HepG2 (cell line): ENCODE results near the gene TIAM1. TPM values are rescaled to one million over a fixed set of nuclear protein-coding genes. Genes with fewer than 3 reads are reported as not detected.

Experiments used
- ATAC-seq: fragments of 200-7000 bp; cut with Tn5 transposase; 3 replicates; pipeline ENCODE4 v1.9.1; 2020; ENCODE audit warnings: mild to moderate bottlenecking, moderate library complexity
- BruUV-seq: library from RNA; stranded (reverse); fragments of 400-500 nt; replicated peaks from 2 replicates; lab custom pipeline; 2021; lab: Mats Ljungman, UMichigan
- CTCF ChIA-PET: fragments of 300-600 bp; formaldehyde crosslinking; extraction: SDS; loops from one replicate; lab custom pipeline; 2021; ENCODE audit warnings: low total read pairs, inconsistent platforms, low intra/inter-chr PET ratio; lab: Yijun Ruan, JAX
- POLR2A ChIA-PET: fragments of 350-600 bp; sonication (Branson Sonifier 250); formaldehyde crosslinking; loops from one replicate; lab custom pipeline; 2020; ENCODE audit warnings: antibody characterized with exemption, inconsistent platforms; lab: Yijun Ruan, JAX
- DNase-seq: peaks from one replicate; pipeline ENCODE4 v3.0.0-alpha.2; 2015; ENCODE audit warnings: low spot score
- FAIRE-seq: peaks from 3 replicates; lab custom pipeline; 2011; peaks lifted over from hg19 to GRCh38; lab: Jason Lieb, UNC
- H2AFZ ChIP-seq: one replicate; pipeline ENCODE4 v1.6.1; 2011; ENCODE audit warnings: low read length, inconsistent platforms
- H3K27ac ChIP-seq: fragments of 300-600 bp; 3 replicates; pipeline ENCODE4 v1.8.0; 2011; ENCODE audit warnings: mixed run types, mild to moderate bottlenecking, mixed read lengths, low read length, inconsistent platforms; ENCODE audit not compliant: insufficient read depth; ENCODE audit errors: extremely low read length
- H3K27me3 ChIP-seq, 2 experiments: fragments of 200-600 bp in 1 of 2; 2 replicates in 1 of 2; 3 replicates in 1 of 2; pipeline versions ENCODE4 v1.6.0 to v1.8.0; 2011; ENCODE audit warnings: low read length in 2 of 2, mild to moderate bottlenecking in 2 of 2, moderate library complexity in 2 of 2, inconsistent platforms in 1 of 2; ENCODE audit not compliant: insufficient read depth in 2 of 2, control insufficient read depth in 1 of 2
- H3K36me3 ChIP-seq, 2 experiments: fragments of 200-600 bp in 1 of 2; replicated peaks in 1 of 2; 2 replicates in 1 of 2; 3 replicates in 1 of 2; pipeline versions ENCODE4 v1.5.1 to v1.8.0; 2011; ENCODE audit warnings: low read length in 2 of 2, inconsistent platforms in 1 of 2; ENCODE audit not compliant: insufficient read depth in 2 of 2, control insufficient read depth in 1 of 2
- H3K4me1 ChIP-seq: 2 replicates; pipeline ENCODE4 v1.5.1; 2012; ENCODE audit warnings: low read length, inconsistent platforms; ENCODE audit not compliant: insufficient read depth
- H3K4me2 ChIP-seq: 2 replicates; pipeline ENCODE4 v1.6.0; 2011; ENCODE audit warnings: low read depth, low read length, inconsistent platforms
- H3K4me3 ChIP-seq, 3 experiments: fragments of 200-600 bp in 1 of 3; sonication (generic), shearing (Covaris generic) in 1 of 3; replicated peaks in 1 of 3; 2 replicates each; pipeline ENCODE4 v1.5.1; 2011 to 2016; ENCODE audit warnings: low read length in 3 of 3, inconsistent platforms in 2 of 3, low read depth in 2 of 3, mild to moderate bottlenecking in 2 of 3, control low read depth in 1 of 3, mixed read lengths in 1 of 3; ENCODE audit not compliant: insufficient read depth in 1 of 3
- H3K79me2 ChIP-seq: one replicate; pipeline ENCODE4 v1.6.1; 2011; ENCODE audit warnings: low read length, inconsistent platforms; ENCODE audit not compliant: insufficient read depth
- H3K9ac ChIP-seq: 2 replicates; pipeline ENCODE4 v1.6.0; 2011; ENCODE audit warnings: mild to moderate bottlenecking, low read depth, low read length, inconsistent platforms; ENCODE audit not compliant: insufficient read depth
- H3K9me3 ChIP-seq: 2 replicates; pipeline ENCODE4 v1.5.1; 2012; ENCODE audit warnings: mild to moderate bottlenecking, low read length
- H4K20me1 ChIP-seq: 2 replicates; pipeline ENCODE4 v1.6.0; 2011; ENCODE audit warnings: inconsistent platforms, mild to moderate bottlenecking, low read length, moderate library complexity; ENCODE audit not compliant: insufficient read depth
- JARID2 ChIP-seq: sonication (generic); formaldehyde crosslinking; IDR thresholded peaks from 2 replicates; pipeline ENCODE4 v1.8.1; 2023; ENCODE audit warnings: missing genetic modification reagents, inconsistent platforms; ENCODE audit not compliant: insufficient replicate concordance
- MEF2D ChIP-seq: sonication (generic); formaldehyde crosslinking; IDR thresholded peaks from 2 replicates; pipeline ENCODE4 v1.5.1; 2020; ENCODE audit warnings: mild to moderate bottlenecking, missing genetic modification reagents
- MIXL1 ChIP-seq: IDR thresholded peaks from 2 replicates; pipeline ENCODE4 v1.6.1; 2016
- NFIB ChIP-seq: sonication (generic); formaldehyde crosslinking; IDR thresholded peaks from 2 replicates; pipeline ENCODE4 v1.9.0; 2021; ENCODE audit warnings: missing genetic modification reagents, mild to moderate bottlenecking, borderline replicate concordance
- ZNF770 ChIP-seq: sonication (generic); formaldehyde crosslinking; IDR thresholded peaks from 2 replicates; pipeline ENCODE4 v1.5.0; 2020; ENCODE audit warnings: mild to moderate bottlenecking, missing genetic modification reagents
- ZSCAN22 ChIP-seq: sonication (generic); formaldehyde crosslinking; IDR thresholded peaks from 2 replicates; pipeline ENCODE4 v1.4.0; 2020; ENCODE audit warnings: mild to moderate bottlenecking, missing genetic modification reagents
- ZSCAN5A ChIP-seq: sonication (generic); formaldehyde crosslinking; IDR thresholded peaks from 2 replicates; pipeline ENCODE4 v1.8.0; 2022; ENCODE audit warnings: mild to moderate bottlenecking, missing genetic modification reagents, borderline replicate concordance
- WGBS: methylation state at CpG from one replicate; pipeline ENCODE4 v1.1.6; 2017; ENCODE audit warnings: low lambda C conversion rate; 5-methylcytosine and 5-hydroxymethylcytosine counted together
- in situ Hi-C: cut with HindIII; loops from 2 replicates; pipeline ENCODE4 v1.10.0; 2017; ENCODE audit warnings: low pct_unique_long_range_greater_than_20kb; ENCODE audit not compliant: extremely low pct_ligation_motif_present
- intact Hi-C: fragments of 100-400 bp; cut with micrococcal nuclease; formaldehyde crosslinking; loops from one replicate; pipeline ENCODE4 v1.10.0; 2022; ENCODE audit not compliant: unreplicated experiment
- polyA plus RNA-seq, 8 experiments: library from polyadenylated mRNA; depleted of rRNA in 3 of 8; stranded (reverse) in 7 of 8; unstranded in 1 of 8; fragments of >200 nt; fragmentation: Illumina TruSeq in 4 of 8; extraction: Trizol in 4 of 8; gene quantifications; 2 replicates each; pipeline versions ENCODE4 v1.2.1 to v1.2.3, GENCODE V29; 2011 to 2016; ENCODE audit warnings: low read depth in 4 of 8, missing spikeins in 1 of 8, mixed read lengths in 1 of 8; ENCODE audit not compliant: insufficient read depth in 1 of 8
- total RNA-seq, 5 experiments: library from RNA; depleted of rRNA; stranded (reverse); fragments of >200 nt; fragmentation: Illumina TruSeq; extraction: Trizol; gene quantifications; 2 replicates each; pipeline ENCODE4 v1.2.3, GENCODE V29; 2016; ENCODE audit warnings: low read depth in 1 of 5
- TF ChIP-seq, protein P1 (sequence below): sonication (generic); formaldehyde crosslinking; IDR thresholded peaks from 2 replicates; pipeline ENCODE4 v1.5.0; 2020; ENCODE audit warnings: mild to moderate bottlenecking, missing genetic modification reagents
- TF ChIP-seq, protein P2 (sequence below): sonication (generic); formaldehyde crosslinking; IDR thresholded peaks from 2 replicates; pipeline ENCODE4 v1.4.0; 2020; ENCODE audit warnings: mild to moderate bottlenecking, low read depth, missing genetic modification reagents
- TF ChIP-seq, protein P3 (sequence below): sonication (generic); formaldehyde crosslinking; IDR thresholded peaks from 2 replicates; pipeline ENCODE4 v1.4.0; 2020; ENCODE audit warnings: missing genetic modification reagents

The TIAM1 gene
- total and polyA plus RNA-seq, 2 of the 13 experiments (the other 11 are each of a cell fraction or from before 2014, with no cell fraction given), result 0.13 to 0.24 TPM

DNA sequence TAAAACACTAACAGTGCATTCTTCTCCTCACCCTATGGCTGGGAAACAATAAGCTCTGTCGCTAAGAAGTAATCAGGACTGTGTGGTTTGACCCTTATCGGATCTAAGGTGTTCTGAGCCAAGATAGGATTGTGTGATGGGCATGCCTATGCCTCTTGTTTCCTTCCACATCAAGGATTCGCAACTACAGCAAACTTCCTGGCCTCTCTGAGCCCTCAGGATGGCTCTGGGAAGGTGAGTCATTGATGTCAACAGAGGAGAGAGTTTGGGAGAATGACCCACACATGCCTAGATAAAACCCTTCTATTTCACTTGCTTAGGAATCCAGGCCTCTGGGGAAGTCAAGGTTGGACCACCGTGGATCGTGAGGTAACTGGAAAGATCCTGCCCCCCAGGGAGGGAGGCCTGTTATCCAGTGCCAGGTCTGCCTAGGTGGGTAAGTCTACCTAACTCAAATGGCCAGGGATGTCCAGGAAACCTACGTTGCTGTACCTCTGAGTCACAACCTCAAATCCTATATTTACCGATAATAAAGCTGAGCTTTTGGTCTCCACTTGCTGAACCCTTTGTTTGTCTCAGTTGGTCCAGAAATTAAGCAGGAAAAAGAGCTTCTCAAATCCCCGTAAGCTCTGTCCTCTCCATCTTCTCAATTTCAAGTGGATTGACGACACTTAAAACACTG, 27.4 kb downstream of the TIAM1 start:
- Histone ChIP-seq H3K4me2 (no peak overlapping the region), H3K9me3 (no peaks in the 10 kb centered on the region), H3K9ac (no peak overlapping the region), H2AFZ (no peak overlapping the region), H3K79me2 (no peaks in the 10 kb centered on the region), H3K27ac (no peak overlapping the region), H3K4me3 (no peak overlapping the region), H3K4me1 (no peaks in the 10 kb centered on the region), H4K20me1 (no peaks in the 10 kb centered on the region), H3K27me3 (no peaks in the 10 kb centered on the region; a peak in 1 of 5 replicates), H3K36me3 (no peaks in the 10 kb centered on the region)
- DNase-seq (no peak), ATAC-seq (no peak), FAIRE-seq (no peak)
- POLR2A ChIA-PET, result no interaction called here
- 17% methylated on average over 9 of the region's 9 CpGs for WGBS
- in situ Hi-C loops (no loop called here), intact Hi-C loops (no loop called here)
- CTCF ChIA-PET, result no interaction called here
- BruUV-seq, result no TSS peak
- TF ChIP-seq MEF2D (CRISPR knock-in tag), result no peak
- no peak for TF ChIP-seq NFIB
- TF ChIP-seq, protein P1, sequence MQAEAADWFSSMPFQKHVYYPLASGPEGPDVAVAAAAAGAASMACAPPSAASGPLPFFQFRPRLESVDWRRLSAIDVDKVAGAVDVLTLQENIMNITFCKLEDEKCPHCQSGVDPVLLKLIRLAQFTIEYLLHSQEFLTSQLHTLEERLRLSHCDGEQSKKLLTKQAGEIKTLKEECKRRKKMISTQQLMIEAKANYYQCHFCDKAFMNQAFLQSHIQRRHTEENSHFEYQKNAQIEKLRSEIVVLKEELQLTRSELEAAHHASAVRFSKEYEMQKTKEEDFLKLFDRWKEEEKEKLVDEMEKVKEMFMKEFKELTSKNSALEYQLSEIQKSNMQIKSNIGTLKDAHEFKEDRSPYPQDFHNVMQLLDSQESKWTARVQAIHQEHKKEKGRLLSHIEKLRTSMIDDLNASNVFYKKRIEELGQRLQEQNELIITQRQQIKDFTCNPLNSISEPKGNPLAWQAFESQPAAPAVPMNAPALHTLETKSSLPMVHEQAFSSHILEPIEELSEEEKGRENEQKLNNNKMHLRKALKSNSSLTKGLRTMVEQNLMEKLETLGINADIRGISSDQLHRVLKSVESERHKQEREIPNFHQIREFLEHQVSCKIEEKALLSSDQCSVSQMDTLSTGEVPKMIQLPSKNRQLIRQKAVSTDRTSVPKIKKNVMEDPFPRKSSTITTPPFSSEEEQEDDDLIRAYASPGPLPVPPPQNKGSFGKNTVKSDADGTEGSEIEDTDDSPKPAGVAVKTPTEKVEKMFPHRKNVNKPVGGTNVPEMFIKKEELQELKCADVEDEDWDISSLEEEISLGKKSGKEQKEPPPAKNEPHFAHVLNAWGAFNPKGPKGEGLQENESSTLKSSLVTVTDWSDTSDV (CRISPR knock-in tag), result no peak
- TF ChIP-seq ZNF770 (CRISPR knock-in tag), result no peak
- TF ChIP-seq MIXL1 (CRISPR knock-in tag), result no peak
- no peak for TF ChIP-seq ZSCAN22
- TF ChIP-seq ZSCAN5A (CRISPR knock-in tag), result no peak
- no peak for TF ChIP-seq JARID2
- TF ChIP-seq, protein P2, sequence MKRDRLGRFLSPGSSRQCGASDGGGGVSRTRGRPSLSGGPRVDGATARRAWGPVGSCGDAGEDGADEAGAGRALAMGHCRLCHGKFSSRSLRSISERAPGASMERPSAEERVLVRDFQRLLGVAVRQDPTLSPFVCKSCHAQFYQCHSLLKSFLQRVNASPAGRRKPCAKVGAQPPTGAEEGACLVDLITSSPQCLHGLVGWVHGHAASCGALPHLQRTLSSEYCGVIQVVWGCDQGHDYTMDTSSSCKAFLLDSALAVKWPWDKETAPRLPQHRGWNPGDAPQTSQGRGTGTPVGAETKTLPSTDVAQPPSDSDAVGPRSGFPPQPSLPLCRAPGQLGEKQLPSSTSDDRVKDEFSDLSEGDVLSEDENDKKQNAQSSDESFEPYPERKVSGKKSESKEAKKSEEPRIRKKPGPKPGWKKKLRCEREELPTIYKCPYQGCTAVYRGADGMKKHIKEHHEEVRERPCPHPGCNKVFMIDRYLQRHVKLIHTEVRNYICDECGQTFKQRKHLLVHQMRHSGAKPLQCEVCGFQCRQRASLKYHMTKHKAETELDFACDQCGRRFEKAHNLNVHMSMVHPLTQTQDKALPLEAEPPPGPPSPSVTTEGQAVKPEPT (CRISPR knock-in tag), result no peak
- TF ChIP-seq, protein P3, sequence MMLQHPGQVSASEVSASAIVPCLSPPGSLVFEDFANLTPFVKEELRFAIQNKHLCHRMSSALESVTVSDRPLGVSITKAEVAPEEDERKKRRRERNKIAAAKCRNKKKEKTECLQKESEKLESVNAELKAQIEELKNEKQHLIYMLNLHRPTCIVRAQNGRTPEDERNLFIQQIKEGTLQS, result no peak
